ENCODE data around the gene ADAMTS19. TPM values are rescaled to one million over a fixed set of nuclear protein-coding genes. Genes with fewer than 3 reads are reported as not detected.

The ADAMTS19 gene
- total and polyA plus RNA-seq, 9 of the 15 experiments (the other 6 are each of a cell fraction or from before 2014, with no cell fraction given), result not detected

DNA sequence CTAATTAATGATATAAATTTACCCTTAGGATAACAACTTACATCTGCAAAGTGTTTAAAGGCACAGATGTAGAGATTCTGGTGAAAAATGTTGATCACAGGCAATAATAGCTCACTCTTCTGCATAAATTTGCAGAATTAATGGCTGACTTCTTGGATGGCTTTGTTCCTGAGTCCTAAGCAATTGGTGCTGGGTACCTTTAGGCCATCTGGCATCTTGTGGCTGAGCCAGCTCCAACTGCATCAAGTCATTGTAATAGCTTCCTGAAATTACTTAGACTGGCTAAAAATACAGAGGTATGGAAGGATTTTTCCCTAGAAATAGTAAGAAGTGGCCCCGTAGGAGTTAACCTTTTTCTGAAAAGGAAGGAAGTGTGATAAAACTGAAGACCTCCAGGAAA, 169.5 kb downstream of the ADAMTS19 start:
- no peaks in the 10 kb centered on the region for H4K20me1 ChIP-seq (replicated peaks; ENCODE audit: control insufficient read depth, insufficient read depth, low read length)
- WGBS (ENCODE audit: insufficient coverage, low coverage, missing lambda C conversion rate), result 0% methylated on average over 1 of the region's 1 CpG
- FAIRE-seq, result no peak
- no peak overlapping the region for H3K4me3 ChIP-seq
- H3K9ac ChIP-seq (ENCODE audit: insufficient read depth in 1 of 2, low read depth in 2 of 2, low read length in 2 of 2), result no peak overlapping the region
- H3K4me2 ChIP-seq (ENCODE audit: insufficient read depth, low read length), result no peak overlapping the region
- H3K27ac ChIP-seq (ENCODE audit: extremely low read depth, low read depth, low read length), result no peak overlapping the region
- no peaks in the 10 kb centered on the region for H3K4me1 ChIP-seq (replicated peaks in 1 of 2; ENCODE audit: control insufficient read depth in 2 of 2, insufficient read depth in 2 of 2, low read length in 2 of 2)
- no peaks in the 10 kb centered on the region for H3K36me3 ChIP-seq (ENCODE audit: control insufficient read depth, insufficient read depth, low read length)
- no peaks in the 10 kb centered on the region for H3K9me1 ChIP-seq (ENCODE audit: control insufficient read depth, insufficient read depth, low read length)
- H2AFZ ChIP-seq (ENCODE audit: low read depth, low read length), result no peak overlapping the region
- no TSS peak for BruUV-seq (replicated peaks)
- DNase-seq (ENCODE audit: extremely low read depth in 1 of 4, low spot score in 3 of 4), result no peak
- no peak for ATAC-seq
- CTCF ChIA-PET (ENCODE audit: low intra/inter-chr PET ratio), result no interaction called here
- H3K9me3 ChIP-seq (replicated peaks; ENCODE audit: control insufficient read depth, insufficient read depth, low read depth, low read length), result no peaks in the 10 kb centered on the region
- H3K27me3 ChIP-seq (ENCODE audit: control insufficient read depth in 2 of 2, insufficient read depth in 2 of 2, low read length in 2 of 2), result no peaks in the 10 kb centered on the region
- TF ChIP-seq THRAP3 (IDR thresholded peaks at IDR 0.05; ENCODE audit: borderline replicate concordance), result no peak
- no peak for TF ChIP-seq CBX3 (IDR thresholded peaks at IDR 0.05; ENCODE audit: borderline replicate concordance in 1 of 2, low read length in 2 of 2)
- no peak for TF ChIP-seq MXI1 (IDR thresholded peaks at IDR 0.05; ENCODE audit: low read depth, low read length)
- no peak for TF ChIP-seq NR1H2 (CRISPR knock-in tag; IDR thresholded peaks at IDR 0.05)
- TF ChIP-seq, protein P1, sequence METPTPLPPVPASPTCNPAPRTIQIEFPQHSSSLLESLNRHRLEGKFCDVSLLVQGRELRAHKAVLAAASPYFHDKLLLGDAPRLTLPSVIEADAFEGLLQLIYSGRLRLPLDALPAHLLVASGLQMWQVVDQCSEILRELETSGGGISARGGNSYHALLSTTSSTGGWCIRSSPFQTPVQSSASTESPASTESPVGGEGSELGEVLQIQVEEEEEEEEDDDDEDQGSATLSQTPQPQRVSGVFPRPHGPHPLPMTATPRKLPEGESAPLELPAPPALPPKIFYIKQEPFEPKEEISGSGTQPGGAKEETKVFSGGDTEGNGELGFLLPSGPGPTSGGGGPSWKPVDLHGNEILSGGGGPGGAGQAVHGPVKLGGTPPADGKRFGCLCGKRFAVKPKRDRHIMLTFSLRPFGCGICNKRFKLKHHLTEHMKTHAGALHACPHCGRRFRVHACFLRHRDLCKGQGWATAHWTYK (CRISPR knock-in tag; IDR thresholded peaks at IDR 0.05), result no peak
- no peak for TF ChIP-seq ZNF655 (CRISPR knock-in tag; IDR thresholded peaks at IDR 0.05)
- no peak for TF ChIP-seq MCM3 (IDR thresholded peaks at IDR 0.05)
- intact Hi-C loops (cut with micrococcal nuclease) (no loop called here), in situ Hi-C loops (cut with MboI) (no loop called here)
- H3K79me2 ChIP-seq (ENCODE audit: control insufficient read depth, insufficient read depth, low read length), result no peaks in the 10 kb centered on the region
- POLR2A ChIA-PET, result no interaction called here

Data from K562 (cell line).